Measurements from ENCODE around the gene TFF1. TPM values are rescaled to one million over a fixed set of nuclear protein-coding genes. Genes with fewer than 3 reads are reported as not detected.
A peak's percentile ranks its signal among the peaks of the same experiment; 100 is the strongest.

Gene TFF1
- not detected for total RNA-seq
- not detected for polyA plus RNA-seq
- long read RNA-seq, donor 1, result 0 reads
- long read RNA-seq, donor 2, result 0 reads
- long read RNA-seq, donor 3, result 0 reads

DNA sequence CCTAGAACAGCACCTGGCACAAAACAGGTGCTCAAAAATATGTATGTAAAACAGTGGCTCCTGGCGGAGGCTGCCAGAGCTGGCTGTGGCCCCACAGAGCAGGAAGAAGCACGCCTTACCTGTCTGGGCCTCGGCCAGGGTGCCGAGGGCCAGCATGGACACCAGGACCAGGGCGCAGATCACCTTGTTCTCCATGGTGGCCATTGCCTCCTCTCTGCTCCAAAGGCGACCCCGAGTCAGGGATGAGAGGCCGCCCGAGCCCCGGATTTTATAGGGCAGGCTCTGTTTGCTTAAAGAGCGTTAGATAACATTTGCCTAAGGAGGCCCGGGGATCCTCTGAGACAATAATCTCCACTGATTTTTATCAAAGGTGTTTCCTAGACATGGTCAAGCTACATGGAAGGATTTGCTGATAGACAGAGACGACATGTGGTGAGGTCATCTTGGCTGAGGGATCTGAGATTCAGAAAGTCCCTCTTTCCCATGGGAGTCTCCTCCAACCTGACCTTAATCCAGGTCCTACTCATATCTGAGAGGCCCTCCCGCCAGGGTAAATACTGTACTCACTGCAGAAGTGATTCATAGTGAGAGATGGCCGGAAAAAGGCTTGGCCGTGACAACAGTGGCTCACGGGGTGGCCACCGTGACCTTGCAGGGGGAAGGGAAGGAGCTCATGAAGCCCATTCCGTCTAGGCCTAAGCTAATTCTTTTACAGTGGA is at the start of gene TFF1:
TSS of gene TFF1 (minus strand) at position 244 of the 719 bp plus-strand sequence. CDS start at position 204, 40 bp downstream.
- no peak within 1 kb of the TSS for H3K4me3 ChIP-seq
- intact Hi-C loops (cut with DNase I), result no loop called here
- no peak within 1 kb of the TSS for H3K27ac ChIP-seq
- H3K27me3 ChIP-seq, result peaks cover 0 to 75% (median 41%) of the 10 kb centered on the region in 7 donors
- 75 to 76% methylated on average over 19 of the region's 19 CpGs for WGBS, 2 donors
- H3K9me3 ChIP-seq, result no peaks in the 10 kb centered on the region
- no peaks in the 10 kb centered on the region for H3K4me1 ChIP-seq
- peak in 1 of 8 donors; percentile 39 for ATAC-seq
- DNase-seq, result no peak
- TF ChIP-seq, protein P1, sequence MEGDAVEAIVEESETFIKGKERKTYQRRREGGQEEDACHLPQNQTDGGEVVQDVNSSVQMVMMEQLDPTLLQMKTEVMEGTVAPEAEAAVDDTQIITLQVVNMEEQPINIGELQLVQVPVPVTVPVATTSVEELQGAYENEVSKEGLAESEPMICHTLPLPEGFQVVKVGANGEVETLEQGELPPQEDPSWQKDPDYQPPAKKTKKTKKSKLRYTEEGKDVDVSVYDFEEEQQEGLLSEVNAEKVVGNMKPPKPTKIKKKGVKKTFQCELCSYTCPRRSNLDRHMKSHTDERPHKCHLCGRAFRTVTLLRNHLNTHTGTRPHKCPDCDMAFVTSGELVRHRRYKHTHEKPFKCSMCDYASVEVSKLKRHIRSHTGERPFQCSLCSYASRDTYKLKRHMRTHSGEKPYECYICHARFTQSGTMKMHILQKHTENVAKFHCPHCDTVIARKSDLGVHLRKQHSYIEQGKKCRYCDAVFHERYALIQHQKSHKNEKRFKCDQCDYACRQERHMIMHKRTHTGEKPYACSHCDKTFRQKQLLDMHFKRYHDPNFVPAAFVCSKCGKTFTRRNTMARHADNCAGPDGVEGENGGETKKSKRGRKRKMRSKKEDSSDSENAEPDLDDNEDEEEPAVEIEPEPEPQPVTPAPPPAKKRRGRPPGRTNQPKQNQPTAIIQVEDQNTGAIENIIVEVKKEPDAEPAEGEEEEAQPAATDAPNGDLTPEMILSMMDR (IDR thresholded peaks at IDR 0.05), result no peak
- H3K36me3 ChIP-seq, result no peaks in the 10 kb centered on the region

- 58 to 61% methylated on average over 27 of the region's 27 CpGs for WGBS, 2 donors
- H3K4me3 ChIP-seq, result peak overlapping the region in 1 of 10 donors; percentile 7
- DNase-seq (no peak), ATAC-seq (peak in 2 of 8 donors; percentile 24 to 42)
- peak overlapping the region in 1 of 10 donors; percentile 62 for H3K27ac ChIP-seq
- H3K36me3 ChIP-seq, result peaks cover 0 to 7% (median 0%) of the 10 kb centered on the region in 9 donors
- H3K9me3 ChIP-seq, result peaks cover 0 to 7% (median 0%) of the 10 kb centered on the region in 11 donors
- intact Hi-C loops (cut with DNase I), result no loop called here
- peaks cover 0 to 32% (median 16%) of the 10 kb centered on the region in 7 donors for H3K27me3 ChIP-seq
- TF ChIP-seq, protein P1 (IDR thresholded peaks at IDR 0.05), result no peak
- H3K4me1 ChIP-seq, result peaks cover 0 to 10% (median 0%) of the 10 kb centered on the region in 9 donors
Observed at GRCh38 chr21:42414928-42415769, 48.8 kb upstream of the TFF1 start.

- 89 to 91% methylated on average over 8 of the region's 8 CpGs for WGBS, 2 donors
- peaks cover 0 to under 1% (median 0%) of the 10 kb centered on the region in 11 donors for H3K9me3 ChIP-seq
- peak overlapping the region in 1 of 10 donors; percentile 62 for H3K27ac ChIP-seq
- DNase-seq (no peak), ATAC-seq (no peak)
- intact Hi-C loops (cut with DNase I), result no loop called here
- peaks cover 0 to 7% (median 0%) of the 10 kb centered on the region in 9 donors for H3K36me3 ChIP-seq
- no peak overlapping the region for H3K4me3 ChIP-seq
- peaks cover 0 to 37% (median 16%) of the 10 kb centered on the region in 7 donors for H3K27me3 ChIP-seq
- TF ChIP-seq, protein P1 (IDR thresholded peaks at IDR 0.05), result no peak
- H3K4me1 ChIP-seq, result peaks cover 0 to 10% (median 0%) of the 10 kb centered on the region in 9 donors
Observed at GRCh38 chr21:42414553-42414927, 48.2 kb upstream of the TFF1 start.

- ATAC-seq, result no peak
- no peak for DNase-seq
Observed at GRCh38 chr21:42414066-42414465, 47.7 kb upstream of the TFF1 start.

More at GRCh38 chr21:42414066-42414465, 47.7 kb upstream of the TFF1 start:
- H3K27ac ChIP-seq, result peak overlapping the region in 1 of 10 donors; percentile 62
- no peaks in the 10 kb centered on the region for H3K9me3 ChIP-seq
- TF ChIP-seq, protein P1 (IDR thresholded peaks at IDR 0.05), result no peak
- peaks cover 0 to 10% (median 0%) of the 10 kb centered on the region in 9 donors for H3K4me1 ChIP-seq
- intact Hi-C loops (cut with DNase I), result no loop called here
- H3K27me3 ChIP-seq, result peaks cover 0 to 37% (median 20%) of the 10 kb centered on the region in 7 donors
- H3K4me3 ChIP-seq, result no peak overlapping the region
- peaks cover 0 to 7% (median 0%) of the 10 kb centered on the region in 9 donors for H3K36me3 ChIP-seq
- WGBS, 2 donors, result 90% methylated on average over 8 of the region's 8 CpGs
